Measurements from ENCODE around the gene TBL1X.

The TBL1X gene

DNA sequence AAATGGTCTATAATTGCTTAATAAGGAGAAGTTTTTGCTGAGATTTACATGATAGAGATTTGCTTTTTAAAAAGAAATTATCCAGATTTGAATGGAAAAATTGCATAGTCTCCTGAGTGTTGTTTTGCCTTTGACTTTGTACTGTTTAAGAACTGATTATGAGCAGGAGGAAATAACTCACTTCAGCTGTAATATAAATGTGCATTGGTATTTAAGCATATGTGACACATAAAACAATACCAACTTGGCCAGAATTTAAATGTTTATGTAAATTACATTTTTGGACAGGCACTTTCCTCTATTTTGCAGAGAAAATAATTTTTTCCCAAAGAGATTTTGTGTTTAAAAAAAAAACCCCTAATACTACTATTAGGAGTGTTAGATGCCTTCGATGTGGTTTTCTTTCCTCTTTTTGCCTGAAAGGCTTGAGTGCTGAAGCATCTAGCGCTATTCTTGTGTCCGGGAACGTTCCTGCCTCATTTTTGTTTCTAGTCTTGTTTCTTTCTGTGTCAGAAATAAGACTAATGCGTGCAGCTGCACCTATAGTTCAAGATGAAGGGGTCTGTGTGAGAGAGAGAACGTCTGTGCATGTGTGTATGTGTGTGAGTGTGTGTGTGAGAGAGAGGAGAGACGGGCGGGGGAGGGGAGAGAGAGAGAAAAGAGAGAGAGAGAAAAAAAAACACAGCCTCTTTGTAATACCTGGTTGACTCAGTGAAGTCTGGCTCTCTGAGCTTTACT lies 60.8 kb downstream of the TBL1X start:
- in situ Hi-C loops (cut with MboI; ENCODE audit: low sequenced_read_pairs, unreplicated experiment), result no loop called here

GRCh38 chrX:9526965-9527364 lies 62.1 kb downstream of the TBL1X start:
- in situ Hi-C loops (cut with MboI; ENCODE audit: low sequenced_read_pairs, unreplicated experiment), result no loop called here
- TF ChIP-seq CTCF (IDR thresholded peaks at IDR 0.05; ENCODE audit: borderline replicate concordance, control extremely low read depth, extremely low read depth, insufficient read depth, missing control alignments), result no peak
- DNase-seq (ENCODE audit: low spot score), result no peak

More for the DNA sequence above, 60.8 kb downstream of the TBL1X start:
- no peak for TF ChIP-seq CTCF (IDR thresholded peaks at IDR 0.05; ENCODE audit: borderline replicate concordance, control extremely low read depth, extremely low read depth, insufficient read depth, missing control alignments)
- DNase-seq (ENCODE audit: low spot score), result no peak

- no peak for TF ChIP-seq CTCF (IDR thresholded peaks at IDR 0.05; ENCODE audit: borderline replicate concordance, control extremely low read depth, extremely low read depth, insufficient read depth, missing control alignments)
- DNase-seq (ENCODE audit: low spot score), result no peak
- in situ Hi-C loops (cut with MboI; ENCODE audit: low sequenced_read_pairs, unreplicated experiment), result no loop called here
Observed at GRCh38 chrX:9528498-9528897, 63.6 kb downstream of the TBL1X start.

DNA sequence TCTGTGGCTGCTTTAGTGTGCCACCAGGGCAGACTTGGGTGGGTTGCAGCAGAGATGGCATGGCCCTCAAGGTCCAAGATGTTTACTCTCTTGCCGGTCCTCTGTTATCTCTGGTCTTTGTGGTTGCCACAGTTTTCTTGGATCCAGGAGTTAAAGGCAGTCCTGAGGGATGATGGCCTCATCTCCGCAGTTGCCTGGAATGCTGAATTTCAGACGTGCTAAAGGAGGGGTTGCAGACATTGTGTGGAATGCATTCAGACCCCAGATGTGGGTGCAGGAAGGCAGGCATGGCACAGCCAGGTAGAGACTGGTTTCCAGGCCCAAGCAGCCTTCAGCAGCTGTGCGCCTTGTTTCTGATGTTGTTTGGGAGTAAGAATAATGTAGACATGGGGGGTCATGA lies 64.4 kb downstream of the TBL1X start:
- in situ Hi-C loops (cut with MboI; ENCODE audit: low sequenced_read_pairs, unreplicated experiment), result no loop called here
- no peak for DNase-seq (ENCODE audit: low spot score)
- TF ChIP-seq CTCF (IDR thresholded peaks at IDR 0.05; ENCODE audit: borderline replicate concordance, control extremely low read depth, extremely low read depth, insufficient read depth, missing control alignments), result no peak

GRCh38 chrX:9530848-9531274 lies 66.0 kb downstream of the TBL1X start:
- no peak for TF ChIP-seq CTCF (IDR thresholded peaks at IDR 0.05; ENCODE audit: borderline replicate concordance, control extremely low read depth, extremely low read depth, insufficient read depth, missing control alignments)
- DNase-seq (ENCODE audit: low spot score), result peak; percentile 65
- in situ Hi-C loops (cut with MboI; ENCODE audit: low sequenced_read_pairs, unreplicated experiment), result no loop called here

GRCh38 chrX:9532349-9532748 lies 67.5 kb downstream of the TBL1X start:
- TF ChIP-seq CTCF (IDR thresholded peaks at IDR 0.05; ENCODE audit: borderline replicate concordance, control extremely low read depth, extremely low read depth, insufficient read depth, missing control alignments), result no peak
- DNase-seq (ENCODE audit: low spot score), result no peak
- in situ Hi-C loops (cut with MboI; ENCODE audit: low sequenced_read_pairs, unreplicated experiment), result no loop called here
